CD4-positive, CD25-positive, alpha-beta regulatory T cell (primary cell): ENCODE measurements around the gene KSR2. TPM values are rescaled to one million over a fixed set of nuclear protein-coding genes. Genes with fewer than 3 reads are reported as not detected.

ENCODE experiments used
- ATAC-seq, 2 donors: fragments of 150-1000 bp; cut with Tn5 transposase; one replicate each; pipeline ENCODE4 v1.10.0; 2021; ENCODE audit warnings: low read depth in 2 of 2, moderate number of reproducible peaks in 2 of 2, moderate library complexity in 1 of 2
- DNase-seq, 3 donors: peaks; one replicate each; pipeline versions ENCODE4 v3.0.0 to v3.0.0-alpha.2; 2012 to 2022; ENCODE audit warnings: mixed read lengths in 1 of 3
- H3K27ac ChIP-seq: one replicate; pipeline ENCODE4 v1.7.0; 2013; ENCODE audit warnings: mild to moderate bottlenecking, low read length; ENCODE audit not compliant: insufficient read depth, poor library complexity, severe bottlenecking
- H3K27me3 ChIP-seq: one replicate; pipeline ENCODE4 v1.7.0; 2013; ENCODE audit warnings: low read length; ENCODE audit not compliant: control insufficient read depth, insufficient read depth
- H3K36me3 ChIP-seq: one replicate; pipeline ENCODE4 v1.7.0; 2013; ENCODE audit warnings: mild to moderate bottlenecking, low read length, moderate library complexity; ENCODE audit not compliant: control insufficient read depth, insufficient read depth
- H3K4me1 ChIP-seq: 2 replicates; pipeline ENCODE4 v1.7.0; 2013; ENCODE audit warnings: mild to moderate bottlenecking, low read length; ENCODE audit not compliant: insufficient read depth, control insufficient read depth, poor library complexity, severe bottlenecking
- H3K4me3 ChIP-seq: one replicate; pipeline ENCODE4 v1.7.0; 2013; ENCODE audit warnings: low read depth, mild to moderate bottlenecking, low read length, moderate library complexity
- H3K9me3 ChIP-seq, 2 experiments: 1 replicate in 1 of 2; 2 replicates in 1 of 2; pipeline ENCODE4 v1.7.0; 2013; ENCODE audit warnings: low read length in 2 of 2, mild to moderate bottlenecking in 1 of 2, moderate library complexity in 1 of 2; ENCODE audit not compliant: control insufficient read depth in 2 of 2
- H3K27ac Mint-ChIP-seq, 3 donors: one replicate each; pipeline ENCODE4 v1.8.0; 2020 to 2022; ENCODE audit warnings: mild to moderate bottlenecking in 3 of 3, mixed read lengths in 3 of 3, moderate library complexity in 2 of 3
- H3K27me3 Mint-ChIP-seq: one replicate; pipeline ENCODE4 v1.8.0; 2022; ENCODE audit warnings: mild to moderate bottlenecking, mixed read lengths
- H3K36me3 Mint-ChIP-seq: one replicate; pipeline ENCODE4 v1.8.0; 2020; ENCODE audit warnings: mixed read lengths
- H3K4me1 Mint-ChIP-seq, 4 donors: one replicate each; pipeline ENCODE4 v1.8.0; 2020 to 2022; ENCODE audit warnings: mixed read lengths in 4 of 4, mild to moderate bottlenecking in 1 of 4
- H3K4me3 Mint-ChIP-seq, 4 donors: one replicate each; pipeline ENCODE4 v1.8.0; 2020 to 2022; ENCODE audit warnings: mild to moderate bottlenecking in 4 of 4, mixed read lengths in 4 of 4, moderate library complexity in 3 of 4
- H3K9me3 Mint-ChIP-seq, 7 donors: one replicate each; pipeline ENCODE4 v1.8.0; 2020 to 2022; ENCODE audit warnings: mixed read lengths in 7 of 7, mild to moderate bottlenecking in 3 of 7, moderate library complexity in 2 of 7
- polyA plus RNA-seq, 4 donors: library from polyadenylated mRNA; unstranded; fragments of 300-500 nt; fragmentation: Illumina TruSeq; gene quantifications; one replicate each; pipeline ENCODE4 v1.2.3, GENCODE V29; 2021
- total RNA-seq: library from RNA; stranded (reverse); gene quantifications from one replicate; pipeline ENCODE4 v1.2.3, GENCODE V29; 2022

The KSR2 gene
- total and polyA plus RNA-seq, 5 donors from 2014 or later: 0.20 TPM; not detected in 4

GRCh38 chr12:117412465-117413188 is 556.2 kb downstream of the KSR2 start:
- no peak overlapping the region for H3K27ac ChIP-seq
- H3K9me3 ChIP-seq: no peaks in the 10 kb centered on the region
- Mint-ChIP-seq H3K4me1 (no peaks in the 10 kb centered on the region), H3K27me3 (no peaks in the 10 kb centered on the region), H3K36me3 (no peaks in the 10 kb centered on the region), H3K9me3 (peaks cover 0 to 2% (median 0%) of the 10 kb centered on the region in 7 donors), H3K27ac (no peak overlapping the region), H3K4me3 (no peak overlapping the region)
- ATAC-seq: no peak
- no peaks in the 10 kb centered on the region for H3K27me3 ChIP-seq
- H3K4me1 ChIP-seq: no peaks in the 10 kb centered on the region
- DNase-seq: no peak
- H3K36me3 ChIP-seq: no peaks in the 10 kb centered on the region
- no peak overlapping the region for H3K4me3 ChIP-seq

GRCh38 chr12:117409286-117409685 is 559.5 kb downstream of the KSR2 start:
- Mint-ChIP-seq H3K4me3 (no peak overlapping the region), H3K27me3 (no peaks in the 10 kb centered on the region), H3K4me1 (no peaks in the 10 kb centered on the region), H3K9me3 (peaks cover 0 to 4% (median 0%) of the 10 kb centered on the region in 7 donors), H3K36me3 (no peaks in the 10 kb centered on the region), H3K27ac (no peak overlapping the region)
- Histone ChIP-seq H3K4me1 (no peaks in the 10 kb centered on the region), H3K36me3 (no peaks in the 10 kb centered on the region), H3K4me3 (no peak overlapping the region), H3K27me3 (no peaks in the 10 kb centered on the region), H3K9me3 (no peaks in the 10 kb centered on the region), H3K27ac (no peak overlapping the region)
- DNase-seq: no peak
- ATAC-seq: no peak

- Mint-ChIP-seq H3K9me3 (peaks cover 0 to 4% (median 0%) of the 10 kb centered on the region in 7 donors), H3K4me1 (no peaks in the 10 kb centered on the region), H3K27ac (no peak overlapping the region), H3K27me3 (no peaks in the 10 kb centered on the region), H3K36me3 (no peaks in the 10 kb centered on the region), H3K4me3 (no peak overlapping the region)
- no peak for DNase-seq
- H3K27ac ChIP-seq: no peak overlapping the region
- peaks cover 0 to 2% of the 10 kb centered on the region in 2 experiments for H3K9me3 ChIP-seq
- ATAC-seq: no peak
- H3K4me3 ChIP-seq: no peak overlapping the region
- H3K4me1 ChIP-seq: no peaks in the 10 kb centered on the region
- H3K27me3 ChIP-seq: no peaks in the 10 kb centered on the region
- no peaks in the 10 kb centered on the region for H3K36me3 ChIP-seq
These were observed 560.5 kb downstream of the KSR2 start for GRCh38 chr12:117408161-117408791.

GRCh38 chr12:117404940-117405339 is 563.9 kb downstream of the KSR2 start:
- H3K9me3 Mint-ChIP-seq: peaks cover 0 to 12% (median 2%) of the 10 kb centered on the region in 7 donors
- Histone ChIP-seq H3K27me3 (no peaks in the 10 kb centered on the region), H3K9me3 (peaks cover 0 to 2% of the 10 kb centered on the region in 2 experiments), H3K4me3 (no peak overlapping the region), H3K4me1 (no peaks in the 10 kb centered on the region), H3K27ac (no peak overlapping the region), H3K36me3 (no peaks in the 10 kb centered on the region)
- peak in 1 of 2 donors; percentile 18 for ATAC-seq
- H3K27ac Mint-ChIP-seq: no peak overlapping the region
- no peaks in the 10 kb centered on the region for H3K4me1 Mint-ChIP-seq
- H3K27me3 Mint-ChIP-seq: no peaks in the 10 kb centered on the region
- H3K4me3 Mint-ChIP-seq: no peak overlapping the region
- DNase-seq: no peak
- H3K36me3 Mint-ChIP-seq: no peaks in the 10 kb centered on the region

GRCh38 chr12:117404203-117404853 is 564.5 kb downstream of the KSR2 start:
- Mint-ChIP-seq H3K4me3 (no peak overlapping the region), H3K4me1 (no peaks in the 10 kb centered on the region), H3K9me3 (peaks cover 0 to 13% (median 2%) of the 10 kb centered on the region in 7 donors), H3K27me3 (no peaks in the 10 kb centered on the region), H3K36me3 (no peaks in the 10 kb centered on the region), H3K27ac (no peak overlapping the region)
- ATAC-seq (no peak), DNase-seq (no peak)
- Histone ChIP-seq H3K27me3 (no peaks in the 10 kb centered on the region), H3K36me3 (no peaks in the 10 kb centered on the region), H3K4me3 (no peak overlapping the region), H3K27ac (no peak overlapping the region), H3K9me3 (peaks cover 0 to 2% of the 10 kb centered on the region in 2 experiments), H3K4me1 (no peaks in the 10 kb centered on the region)

- H3K27me3 Mint-ChIP-seq: no peaks in the 10 kb centered on the region
- H3K36me3 Mint-ChIP-seq: no peaks in the 10 kb centered on the region
- no peaks in the 10 kb centered on the region for H3K36me3 ChIP-seq
- no peak overlapping the region for H3K4me3 Mint-ChIP-seq
- no peaks in the 10 kb centered on the region for H3K4me1 ChIP-seq
- no peak overlapping the region for H3K27ac ChIP-seq
- ATAC-seq (no peak), DNase-seq (no peak)
- H3K9me3 Mint-ChIP-seq: peaks cover 0 to 16% (median 5%) of the 10 kb centered on the region in 7 donors
- no peak overlapping the region for H3K4me3 ChIP-seq
- peaks cover 0 to 2% of the 10 kb centered on the region in 2 experiments for H3K9me3 ChIP-seq
- H3K27ac Mint-ChIP-seq: no peak overlapping the region
- H3K4me1 Mint-ChIP-seq: no peaks in the 10 kb centered on the region
- no peaks in the 10 kb centered on the region for H3K27me3 ChIP-seq
These were observed 565.1 kb downstream of the KSR2 start for GRCh38 chr12:117403586-117404139.
